HCT116 (cell line): ENCODE data around the gene ASCC2. TPM values are rescaled to one million over a fixed set of nuclear protein-coding genes. Genes with fewer than 3 reads are reported as not detected.

Experiments
- ATAC-seq: fragments of 200-7000 bp; cut with Tn5 transposase; 2 replicates; pipeline ENCODE4 v1.9.1; 2020; ENCODE audit warnings: mild to moderate bottlenecking, moderate library complexity
- BruUV-seq: library from RNA; stranded (reverse); fragments of 400-500 nt; replicated peaks from 2 replicates; lab custom pipeline; 2021; lab: Mats Ljungman, UMichigan
- CTCF ChIA-PET: fragments of 300-600 bp; sonication (Branson Sonifier 250); formaldehyde crosslinking; loops from one replicate; lab custom pipeline; 2021; ENCODE audit warnings: antibody characterized with exemption; lab: Charles Lee
- POLR2A ChIA-PET: fragments of 300-600, 350-600 bp; sonication (Branson Sonifier 250); formaldehyde crosslinking; loops from one replicate; lab custom pipeline; 2021; ENCODE audit warnings: antibody characterized with exemption; lab: Charles Lee
- RAD21 ChIA-PET, 2 experiments: fragments of 300-600 bp; sonication (Branson Sonifier 250); formaldehyde crosslinking; loops; one replicate each; lab custom pipeline; 2023; ENCODE audit warnings: low total read pairs in 2 of 2; ENCODE audit not compliant: uncharacterized antibody in 2 of 2, unreplicated experiment in 2 of 2, low non-redundant PET in 1 of 2; lab: Charles Lee
- DNase-seq: peaks from one replicate; pipeline ENCODE4 v3.0.0-alpha.2; 2010; ENCODE audit warnings: low read depth, low spot score
- H2AFZ ChIP-seq: fragments of 200-600 bp; shearing (Covaris generic), sonication (generic); 2 replicates; pipeline ENCODE4 v1.6.1; 2017; ENCODE audit warnings: low read depth, mixed run types, mixed read lengths, antibody characterized with exemption, low read length; ENCODE audit not compliant: poor library complexity, severe bottlenecking
- H3K27ac ChIP-seq: 2 replicates; pipeline ENCODE4 v1.5.1; 2012; ENCODE audit warnings: low read depth, low read length
- H3K27me3 ChIP-seq: fragments of 200-600 bp; sonication (generic); 2 replicates; pipeline ENCODE4 v1.6.1; 2016; ENCODE audit warnings: mixed run types, low read length, mixed read lengths; ENCODE audit not compliant: insufficient read depth
- H3K36me3 ChIP-seq, 2 experiments: fragments of 200-500 bp in 1 of 2; fragments of 200-600 bp in 1 of 2; sonication (Bioruptor generic) in 1 of 2; sonication (generic) in 1 of 2; 2 replicates each; pipeline versions ENCODE4 v1.5.1 to v1.6.1; 2014 to 2016; ENCODE audit warnings: low read length in 2 of 2, inconsistent platforms in 1 of 2, mixed read lengths in 1 of 2, mixed run types in 1 of 2; ENCODE audit not compliant: insufficient read depth in 2 of 2, control insufficient read depth in 1 of 2
- H3K4me1 ChIP-seq, 2 experiments: fragments of 200-600 bp in 1 of 2; sonication (generic) in 1 of 2; 2 replicates each; pipeline versions ENCODE4 v1.5.1 to v1.6.1; 2012 to 2017; ENCODE audit warnings: low read length in 2 of 2, inconsistent platforms in 1 of 2, mild to moderate bottlenecking in 1 of 2, mixed read lengths in 1 of 2, mixed run types in 1 of 2, moderate library complexity in 1 of 2; ENCODE audit not compliant: insufficient read depth in 2 of 2, control insufficient read depth in 1 of 2
- H3K4me2 ChIP-seq: fragments of 200-600 bp; sonication (generic); 2 replicates; pipeline ENCODE4 v1.6.1; 2017; ENCODE audit warnings: mixed run types, low read length, mixed read lengths
- H3K4me3 ChIP-seq, 2 experiments: fragments of 200-600 bp in 1 of 2; sonication (generic) in 1 of 2; replicated peaks in 1 of 2; 2 replicates each; pipeline ENCODE4 v1.5.1; 2011 to 2016; ENCODE audit warnings: low read length in 2 of 2, control low read depth in 1 of 2, low read depth in 1 of 2, mild to moderate bottlenecking in 1 of 2, mixed read lengths in 1 of 2, mixed run types in 1 of 2
- H3K79me2 ChIP-seq: fragments of 200-600 bp; sonication (generic); 2 replicates; pipeline ENCODE4 v1.6.1; 2017; ENCODE audit warnings: mild to moderate bottlenecking, mixed run types, low read length, moderate library complexity, mixed read lengths; ENCODE audit not compliant: insufficient read depth
- H3K9ac ChIP-seq: fragments of 200-600 bp; sonication (generic); 2 replicates; pipeline ENCODE4 v1.6.1; 2016; ENCODE audit warnings: low read length, mixed read lengths
- H3K9me2 ChIP-seq: fragments of 200-600 bp; sonication (generic), shearing (Covaris generic); 2 replicates; pipeline ENCODE4 v1.6.1; 2017; ENCODE audit warnings: mixed run types, mild to moderate bottlenecking, moderate library complexity; ENCODE audit not compliant: insufficient read depth
- H3K9me3 ChIP-seq, 2 experiments: fragments of 200-500 bp in 1 of 2; fragments of 200-600 bp in 1 of 2; sonication (Bioruptor generic) in 1 of 2; sonication (generic) in 1 of 2; 2 replicates each; pipeline ENCODE4 v1.6.1; 2014 to 2017; ENCODE audit warnings: low read length in 2 of 2, mixed read lengths in 2 of 2, inconsistent platforms in 1 of 2, low read depth in 1 of 2, mild to moderate bottlenecking in 1 of 2, mixed run types in 1 of 2, moderate library complexity in 1 of 2; ENCODE audit not compliant: control insufficient read depth in 1 of 2, insufficient read depth in 1 of 2
- H4K20me1 ChIP-seq: fragments of 200-600 bp; sonication (generic), shearing (Covaris generic); 2 replicates; pipeline ENCODE4 v1.6.1; 2017; ENCODE audit warnings: mixed run types, mild to moderate bottlenecking, moderate library complexity; ENCODE audit not compliant: insufficient read depth
- CBX3 ChIP-seq: IDR thresholded peaks from 2 replicates; pipeline ENCODE4 v1.6.1; 2012; ENCODE audit warnings: low read depth
- CEBPB ChIP-seq: IDR thresholded peaks from 2 replicates; pipeline ENCODE4 v1.6.1; 2012; ENCODE audit warnings: low read depth
- ELF1 ChIP-seq: IDR thresholded peaks from 2 replicates; pipeline ENCODE4 v1.6.1; 2012; ENCODE audit warnings: low read depth, borderline replicate concordance
- EZH2 ChIP-seq: fragments of 200-600 bp; sonication (generic); IDR thresholded peaks from 2 replicates; pipeline ENCODE4 v1.6.1; 2017; ENCODE audit warnings: antibody characterized with exemption, mixed run types
- EZH2phosphoT487 ChIP-seq: fragments of 200-600 bp; IDR thresholded peaks from 2 replicates; pipeline ENCODE4 v1.6.1; 2018; ENCODE audit warnings: antibody characterized with exemption, borderline replicate concordance
- POLR2A ChIP-seq: IDR thresholded peaks from 2 replicates; pipeline ENCODE4 v1.7.0; 2011; ENCODE audit warnings: borderline replicate concordance; ENCODE audit not compliant: insufficient read depth, insufficient read length; ENCODE audit errors: extremely low read depth
- POLR2AphosphoS5 ChIP-seq: IDR thresholded peaks from 2 replicates; pipeline ENCODE4 v1.6.1; 2011; ENCODE audit warnings: mild to moderate bottlenecking, low read depth, low read length, moderate library complexity
- SIN3A ChIP-seq: IDR thresholded peaks from 2 replicates; pipeline ENCODE4 v1.6.1; 2012; ENCODE audit warnings: low read depth
- TCF7L2 ChIP-seq: IDR thresholded peaks from 2 replicates; pipeline ENCODE4 v1.7.0; 2011; ENCODE audit warnings: borderline replicate concordance, inconsistent platforms; ENCODE audit not compliant: insufficient read depth, insufficient read length; ENCODE audit errors: extremely low read depth
- intact Hi-C: fragments of 100-400 bp; cut with micrococcal nuclease; formaldehyde crosslinking; loops from 2 replicates; pipeline ENCODE4 v1.10.0; 2022
- total RNA-seq: library from RNA; stranded (reverse); gene quantifications from one replicate; pipeline ENCODE4 v1.2.1, GENCODE V29; 2021; ENCODE audit not compliant: unreplicated experiment
- TF ChIP-seq, protein P1 (sequence below): IDR thresholded peaks from 2 replicates; pipeline ENCODE4 v1.6.1; 2012
- TF ChIP-seq, protein P2 (sequence below), 3 experiments: fragments of 200-600 bp in 1 of 3; sonication (generic) in 1 of 3; IDR thresholded peaks in 2 of 3; conservative IDR thresholded peaks in 1 of 3; 2 replicates each; pipeline ENCODE4 v1.5.1; 2012 to 2017; ENCODE audit warnings: low read depth in 2 of 3, low read length in 2 of 3, antibody characterized with exemption in 1 of 3, borderline replicate concordance in 1 of 3, control low read depth in 1 of 3, mild to moderate bottlenecking in 1 of 3, mixed read lengths in 1 of 3, mixed run types in 1 of 3, moderate library complexity in 1 of 3; ENCODE audit not compliant: insufficient read depth in 1 of 3
- TF ChIP-seq, protein P3 (sequence below): IDR thresholded peaks from 2 replicates; pipeline ENCODE4 v1.6.1; 2012; ENCODE audit warnings: low read depth

ASCC2 gene
- total RNA-seq, 1 experiment from 2014 or later, result 68.6 TPM

DNA sequence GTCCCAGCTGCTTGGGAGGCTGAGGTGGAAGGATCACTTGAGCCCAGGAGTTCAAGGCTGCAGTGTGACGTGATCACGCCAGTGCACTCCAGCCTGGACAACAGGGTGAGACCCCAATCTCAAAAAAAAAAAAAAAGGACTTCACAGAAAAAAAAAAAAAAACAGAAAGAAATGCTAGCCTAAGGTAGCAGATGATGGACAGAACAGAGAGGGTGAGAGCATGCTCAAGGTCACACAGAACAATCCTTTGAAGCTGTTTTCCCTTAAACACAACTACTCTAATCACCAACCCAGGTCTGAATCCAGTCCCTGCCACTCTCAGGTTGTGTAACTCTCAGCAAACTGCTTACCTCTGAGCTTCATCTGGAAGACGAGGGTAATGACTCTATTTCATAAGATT, 81.0 kb downstream of the ASCC2 start:
- ChIA-PET RAD21 (no interaction called here), CTCF (interaction anchor here (0.8 kb wide), 1 partner anchor 16 kb away, joined by 3 read pairs; no protein-coding TSS in a partner anchor)
- Histone ChIP-seq H3K4me2 (no peak overlapping the region), H3K4me3 (no peak overlapping the region), H3K9me2 (no peaks in the 10 kb centered on the region), H3K36me3 (no peaks in the 10 kb centered on the region), H3K27ac (no peak overlapping the region), H3K79me2 (no peaks in the 10 kb centered on the region), H3K9me3 (no peaks in the 10 kb centered on the region)
- ATAC-seq, result no peak
- no TSS peak for BruUV-seq
- TF ChIP-seq, protein P1, sequence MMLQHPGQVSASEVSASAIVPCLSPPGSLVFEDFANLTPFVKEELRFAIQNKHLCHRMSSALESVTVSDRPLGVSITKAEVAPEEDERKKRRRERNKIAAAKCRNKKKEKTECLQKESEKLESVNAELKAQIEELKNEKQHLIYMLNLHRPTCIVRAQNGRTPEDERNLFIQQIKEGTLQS, result no peak
- no peak for TF ChIP-seq TCF7L2
- TF ChIP-seq, protein P2, sequence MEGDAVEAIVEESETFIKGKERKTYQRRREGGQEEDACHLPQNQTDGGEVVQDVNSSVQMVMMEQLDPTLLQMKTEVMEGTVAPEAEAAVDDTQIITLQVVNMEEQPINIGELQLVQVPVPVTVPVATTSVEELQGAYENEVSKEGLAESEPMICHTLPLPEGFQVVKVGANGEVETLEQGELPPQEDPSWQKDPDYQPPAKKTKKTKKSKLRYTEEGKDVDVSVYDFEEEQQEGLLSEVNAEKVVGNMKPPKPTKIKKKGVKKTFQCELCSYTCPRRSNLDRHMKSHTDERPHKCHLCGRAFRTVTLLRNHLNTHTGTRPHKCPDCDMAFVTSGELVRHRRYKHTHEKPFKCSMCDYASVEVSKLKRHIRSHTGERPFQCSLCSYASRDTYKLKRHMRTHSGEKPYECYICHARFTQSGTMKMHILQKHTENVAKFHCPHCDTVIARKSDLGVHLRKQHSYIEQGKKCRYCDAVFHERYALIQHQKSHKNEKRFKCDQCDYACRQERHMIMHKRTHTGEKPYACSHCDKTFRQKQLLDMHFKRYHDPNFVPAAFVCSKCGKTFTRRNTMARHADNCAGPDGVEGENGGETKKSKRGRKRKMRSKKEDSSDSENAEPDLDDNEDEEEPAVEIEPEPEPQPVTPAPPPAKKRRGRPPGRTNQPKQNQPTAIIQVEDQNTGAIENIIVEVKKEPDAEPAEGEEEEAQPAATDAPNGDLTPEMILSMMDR (IDR thresholded peaks at IDR 0.05 in 2 of 3, conservative IDR thresholded peaks at IDR 0.05 in 1 of 3; ENCODE audit: borderline replicate concordance in 1 of 3, insufficient read depth in 1 of 3, low read depth in 2 of 3, low read length in 2 of 3), result no peak
- TF ChIP-seq SIN3A, result no peak
- TF ChIP-seq EZH2phosphoT487, result no peak
- no peak for TF ChIP-seq CBX3
- TF ChIP-seq, all 23 proteins: peak for 0
- H3K9ac ChIP-seq, result no peak overlapping the region
- no peaks in the 10 kb centered on the region for H3K27me3 ChIP-seq
- DNase-seq, result no peak
- H2AFZ ChIP-seq, result no peak overlapping the region
- POLR2A ChIA-PET, result no interaction called here
- intact Hi-C loops, result no loop called here
- no peaks in the 10 kb centered on the region for H4K20me1 ChIP-seq
- H3K4me1 ChIP-seq, result peaks cover 5% of the 10 kb centered on the region in 2 experiments

DNA sequence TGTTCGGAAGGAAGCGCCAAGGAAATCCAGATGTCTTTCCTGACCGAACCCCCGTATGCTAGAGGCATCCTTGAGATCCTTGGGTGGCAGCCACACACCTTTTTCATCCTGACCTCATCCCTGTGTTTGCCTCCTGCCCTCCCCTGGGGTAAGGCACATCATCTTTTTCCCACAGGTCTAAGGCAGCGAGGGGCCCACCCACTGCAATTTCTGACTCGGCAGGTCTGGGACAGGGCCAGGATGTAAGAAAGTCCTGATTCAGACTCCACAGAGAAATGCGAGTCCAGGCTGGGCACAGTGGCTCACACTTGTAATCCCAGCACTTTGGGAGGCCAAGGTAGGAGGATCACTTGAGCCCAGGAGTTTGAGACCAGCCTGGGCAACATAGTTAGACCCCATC, 81.7 kb downstream of the ASCC2 start:
- ATAC-seq (no peak), DNase-seq (no peak)
- Histone ChIP-seq H3K9me2 (no peaks in the 10 kb centered on the region), H3K4me1 (peaks cover 0 to 3% of the 10 kb centered on the region in 2 experiments; a peak in 2 of 4 replicates), H3K27me3 (no peaks in the 10 kb centered on the region), H3K4me3 (no peak overlapping the region), H2AFZ (no peak overlapping the region), H3K9ac (no peak overlapping the region), H3K4me2 (no peak overlapping the region), H3K9me3 (no peaks in the 10 kb centered on the region), H3K27ac (no peak overlapping the region), H3K79me2 (no peaks in the 10 kb centered on the region), H3K36me3 (no peaks in the 10 kb centered on the region), H4K20me1 (no peaks in the 10 kb centered on the region)
- intact Hi-C loops, result no loop called here
- ChIA-PET POLR2A (no interaction called here), RAD21 (no interaction called here), CTCF (no interaction called here)
- BruUV-seq, result no TSS peak
- TF ChIP-seq POLR2AphosphoS5 (no peak), POLR2A (no peak), EZH2 (no peak), ELF1 (no peak), CEBPB (no peak)
- TF ChIP-seq, protein P2 (IDR thresholded peaks at IDR 0.05 in 2 of 3, conservative IDR thresholded peaks at IDR 0.05 in 1 of 3; ENCODE audit: borderline replicate concordance in 1 of 3, insufficient read depth in 1 of 3, low read depth in 2 of 3, low read length in 2 of 3), result no peak
- TF ChIP-seq, protein P3, sequence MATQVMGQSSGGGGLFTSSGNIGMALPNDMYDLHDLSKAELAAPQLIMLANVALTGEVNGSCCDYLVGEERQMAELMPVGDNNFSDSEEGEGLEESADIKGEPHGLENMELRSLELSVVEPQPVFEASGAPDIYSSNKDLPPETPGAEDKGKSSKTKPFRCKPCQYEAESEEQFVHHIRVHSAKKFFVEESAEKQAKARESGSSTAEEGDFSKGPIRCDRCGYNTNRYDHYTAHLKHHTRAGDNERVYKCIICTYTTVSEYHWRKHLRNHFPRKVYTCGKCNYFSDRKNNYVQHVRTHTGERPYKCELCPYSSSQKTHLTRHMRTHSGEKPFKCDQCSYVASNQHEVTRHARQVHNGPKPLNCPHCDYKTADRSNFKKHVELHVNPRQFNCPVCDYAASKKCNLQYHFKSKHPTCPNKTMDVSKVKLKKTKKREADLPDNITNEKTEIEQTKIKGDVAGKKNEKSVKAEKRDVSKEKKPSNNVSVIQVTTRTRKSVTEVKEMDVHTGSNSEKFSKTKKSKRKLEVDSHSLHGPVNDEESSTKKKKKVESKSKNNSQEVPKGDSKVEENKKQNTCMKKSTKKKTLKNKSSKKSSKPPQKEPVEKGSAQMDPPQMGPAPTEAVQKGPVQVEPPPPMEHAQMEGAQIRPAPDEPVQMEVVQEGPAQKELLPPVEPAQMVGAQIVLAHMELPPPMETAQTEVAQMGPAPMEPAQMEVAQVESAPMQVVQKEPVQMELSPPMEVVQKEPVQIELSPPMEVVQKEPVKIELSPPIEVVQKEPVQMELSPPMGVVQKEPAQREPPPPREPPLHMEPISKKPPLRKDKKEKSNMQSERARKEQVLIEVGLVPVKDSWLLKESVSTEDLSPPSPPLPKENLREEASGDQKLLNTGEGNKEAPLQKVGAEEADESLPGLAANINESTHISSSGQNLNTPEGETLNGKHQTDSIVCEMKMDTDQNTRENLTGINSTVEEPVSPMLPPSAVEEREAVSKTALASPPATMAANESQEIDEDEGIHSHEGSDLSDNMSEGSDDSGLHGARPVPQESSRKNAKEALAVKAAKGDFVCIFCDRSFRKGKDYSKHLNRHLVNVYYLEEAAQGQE, result no peak
